Adrenal gland (tissue), 5 donors: ENCODE results near the gene NCLN.

Source experiments
- POLR2A ChIP-seq, 2 donors: fragments of 450-650 bp; IDR thresholded peaks; one replicate each; pipeline ENCODE4 v1.6.1; 2017; ENCODE audit warnings: antibody characterized with exemption in 2 of 2, mild to moderate bottlenecking in 2 of 2, moderate library complexity in 1 of 2
- TF ChIP-seq, protein P1 (sequence below), 6 experiments: fragments of 450-650 bp in 4 of 6; fragments of 200-600 bp in 2 of 6; sonication (generic) in 1 of 6; IDR thresholded peaks; 1 replicate in 5 of 6; 2 replicates in 1 of 6; pipeline versions ENCODE4 v1.5.1 to v1.8.0; 2016 to 2021; ENCODE audit warnings: antibody characterized with exemption in 6 of 6, mild to moderate bottlenecking in 2 of 6, moderate library complexity in 1 of 6
- donor health status: DM: no; HTN: no; CAD: no.

DNA sequence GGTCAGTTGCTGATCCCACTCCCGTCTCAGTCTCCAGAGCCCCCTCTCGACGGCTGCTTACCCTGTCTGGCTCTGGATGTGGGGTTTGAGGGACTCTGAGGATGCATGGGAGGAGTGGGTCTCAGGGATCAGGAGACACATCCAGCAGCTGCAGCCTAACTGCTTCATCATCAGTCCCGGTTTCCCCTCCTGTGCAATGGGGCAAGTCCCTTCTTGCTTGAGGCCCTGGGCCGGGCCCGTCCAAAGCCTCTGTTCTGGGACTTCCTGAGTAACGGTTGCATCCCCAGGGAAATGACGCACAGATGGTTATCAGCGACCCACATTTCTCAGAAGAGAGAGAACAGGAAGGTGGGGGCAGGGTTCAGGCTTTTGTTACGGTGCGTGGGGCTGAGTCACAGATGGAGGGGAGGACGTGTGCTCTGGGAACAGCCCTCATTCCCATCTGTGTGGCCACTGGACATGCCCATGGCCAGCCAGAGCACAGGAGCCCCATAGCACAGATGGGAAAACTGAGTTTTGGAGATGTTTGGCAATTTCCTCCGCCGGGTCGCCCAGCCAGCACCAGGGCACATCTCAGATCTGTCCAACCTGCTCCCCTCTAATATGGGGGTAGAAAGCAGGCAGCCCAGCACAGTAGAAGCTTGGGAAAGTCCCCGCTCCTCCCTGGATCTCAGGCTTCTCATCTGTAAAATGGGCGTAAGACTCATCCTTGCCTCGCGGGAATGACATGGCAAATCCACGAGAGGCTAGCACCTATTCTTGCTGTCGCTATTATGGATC is 30.6 kb upstream of the NCLN start:
- TF ChIP-seq, protein P1, sequence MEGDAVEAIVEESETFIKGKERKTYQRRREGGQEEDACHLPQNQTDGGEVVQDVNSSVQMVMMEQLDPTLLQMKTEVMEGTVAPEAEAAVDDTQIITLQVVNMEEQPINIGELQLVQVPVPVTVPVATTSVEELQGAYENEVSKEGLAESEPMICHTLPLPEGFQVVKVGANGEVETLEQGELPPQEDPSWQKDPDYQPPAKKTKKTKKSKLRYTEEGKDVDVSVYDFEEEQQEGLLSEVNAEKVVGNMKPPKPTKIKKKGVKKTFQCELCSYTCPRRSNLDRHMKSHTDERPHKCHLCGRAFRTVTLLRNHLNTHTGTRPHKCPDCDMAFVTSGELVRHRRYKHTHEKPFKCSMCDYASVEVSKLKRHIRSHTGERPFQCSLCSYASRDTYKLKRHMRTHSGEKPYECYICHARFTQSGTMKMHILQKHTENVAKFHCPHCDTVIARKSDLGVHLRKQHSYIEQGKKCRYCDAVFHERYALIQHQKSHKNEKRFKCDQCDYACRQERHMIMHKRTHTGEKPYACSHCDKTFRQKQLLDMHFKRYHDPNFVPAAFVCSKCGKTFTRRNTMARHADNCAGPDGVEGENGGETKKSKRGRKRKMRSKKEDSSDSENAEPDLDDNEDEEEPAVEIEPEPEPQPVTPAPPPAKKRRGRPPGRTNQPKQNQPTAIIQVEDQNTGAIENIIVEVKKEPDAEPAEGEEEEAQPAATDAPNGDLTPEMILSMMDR (IDR thresholded peaks at IDR 0.05), result no peak
- TF ChIP-seq POLR2A (IDR thresholded peaks at IDR 0.05), result no peak
